Fibroblast of mammary gland (primary cell): Measurements from ENCODE around the gene TPRN.

Experiments
- DNase-seq: peaks from one replicate; pipeline ENCODE4 v3.0.0-alpha.2; 2010; ENCODE audit warnings: low read depth
- H3K4me3 ChIP-seq: 2 replicates; pipeline ENCODE4 v1.5.1; 2011; ENCODE audit warnings: low read depth, mild to moderate bottlenecking, low read length, moderate library complexity; ENCODE audit not compliant: control insufficient read depth
- CTCF ChIP-seq: conservative IDR thresholded peaks from 2 replicates; pipeline ENCODE4 v1.5.1; 2011; ENCODE audit warnings: low read depth, low read length, inconsistent platforms; ENCODE audit not compliant: control insufficient read depth, insufficient read depth

Gene TPRN

DNA sequence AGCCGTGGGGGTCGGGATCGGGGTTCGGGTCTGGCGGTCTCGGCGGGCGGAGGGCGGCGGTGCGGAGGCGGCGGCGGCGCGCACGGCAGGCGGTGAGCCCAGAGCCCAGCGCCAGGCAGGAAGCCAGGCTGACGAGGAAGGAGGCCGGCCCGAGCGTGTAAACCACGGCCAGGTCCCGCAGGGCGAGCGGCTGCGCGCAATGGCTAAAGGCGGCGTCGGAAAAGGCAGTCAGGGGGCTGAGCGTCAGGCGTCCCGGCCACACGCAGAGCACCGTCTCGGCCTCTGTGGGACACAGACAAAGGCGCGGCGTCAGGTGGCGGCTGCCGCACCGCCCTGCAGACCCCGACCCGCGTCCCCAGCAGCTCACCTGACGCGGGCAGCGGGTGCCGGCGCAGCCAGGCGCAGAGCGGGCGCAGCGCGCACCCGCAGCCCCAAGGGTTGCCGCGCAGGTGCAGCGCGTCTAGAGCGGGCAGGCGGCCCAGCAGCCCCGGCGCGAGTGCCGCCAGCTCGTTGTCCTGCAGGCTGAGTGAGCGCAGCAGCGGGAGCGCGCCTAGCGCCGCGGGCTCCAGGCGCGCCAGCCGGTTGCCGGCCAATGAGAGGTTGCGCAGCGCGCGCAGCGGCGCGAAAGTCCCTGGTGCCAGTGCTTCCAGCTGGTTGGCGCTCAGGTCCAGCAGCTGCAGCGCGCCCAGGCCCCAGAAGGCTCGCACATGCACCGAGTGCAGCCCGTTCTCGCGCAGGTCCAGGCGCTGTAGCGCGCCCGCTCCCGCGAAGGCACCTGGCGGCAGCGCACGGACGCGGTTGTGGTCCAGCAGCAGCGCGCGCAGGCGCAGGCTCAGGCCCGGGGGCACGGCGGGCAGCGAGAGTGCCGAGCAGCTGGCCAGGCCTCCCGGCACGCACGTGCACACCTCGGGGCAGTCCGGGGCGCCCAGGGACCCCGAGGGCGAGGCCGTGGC is 31.4 kb downstream of the TPRN start:
- H3K4me3 ChIP-seq: no peak overlapping the region
- TF ChIP-seq CTCF: no peak
- DNase-seq: peak; percentile 30

DNA sequence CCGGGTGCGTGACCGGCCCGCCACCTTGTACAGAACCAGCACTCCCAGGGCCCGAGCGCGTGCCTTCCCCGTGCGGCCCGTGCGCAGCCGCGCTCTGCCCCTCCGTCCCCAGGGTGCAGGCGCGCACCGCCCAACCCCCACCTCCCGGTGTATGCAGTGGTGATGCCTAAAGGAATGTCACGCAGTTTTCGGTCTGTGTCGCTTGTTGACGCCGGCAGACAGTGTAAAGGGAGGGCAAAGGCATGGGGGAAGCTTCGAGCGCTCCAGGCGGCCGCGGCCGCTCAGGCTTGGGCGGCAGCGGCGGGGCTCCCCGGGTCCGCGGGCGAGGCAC is 32.0 kb downstream of the TPRN start:
- no peak overlapping the region for H3K4me3 ChIP-seq
- DNase-seq: no peak
- no peak for TF ChIP-seq CTCF

DNA sequence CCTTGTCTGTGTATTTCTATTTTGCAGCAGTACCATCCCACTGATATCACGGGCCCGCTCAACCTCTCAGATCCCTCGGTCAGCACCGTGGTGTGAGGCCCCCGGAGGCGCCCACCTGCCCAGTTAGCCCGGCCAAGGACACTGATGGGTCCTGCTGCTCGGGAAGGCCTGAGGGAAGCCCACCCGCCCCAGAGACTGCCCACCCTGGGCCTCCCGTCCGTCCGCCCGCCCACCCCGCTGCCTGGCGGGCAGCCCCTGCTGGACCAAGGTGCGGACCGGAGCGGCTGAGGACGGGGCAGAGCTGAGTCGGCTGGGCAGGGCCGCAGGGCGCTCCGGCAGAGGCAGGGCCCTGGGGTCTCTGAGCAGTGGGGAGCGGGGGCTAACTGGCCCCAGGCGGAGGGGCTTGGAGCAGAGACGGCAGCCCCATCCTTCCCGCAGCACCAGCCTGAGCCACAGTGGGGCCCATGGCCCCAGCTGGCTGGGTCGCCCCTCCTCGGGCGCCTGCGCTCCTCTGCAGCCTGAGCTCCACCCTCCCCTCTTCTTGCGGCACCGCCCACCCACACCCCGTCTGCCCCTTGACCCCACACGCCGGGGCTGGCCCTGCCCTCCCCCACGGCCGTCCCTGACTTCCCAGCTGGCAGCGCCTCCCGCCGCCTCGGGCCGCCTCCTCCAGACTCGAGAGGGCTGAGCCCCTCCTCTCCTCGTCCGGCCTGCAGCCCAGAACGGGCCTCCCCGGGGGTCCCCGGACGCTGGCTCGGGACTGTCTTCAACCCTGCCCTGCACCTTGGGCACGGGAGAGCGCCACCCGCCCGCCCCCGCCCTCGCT is 32.6 kb downstream of the TPRN start:
- no peak overlapping the region for H3K4me3 ChIP-seq
- DNase-seq: no peak
- no peak for TF ChIP-seq CTCF

GRCh38 chr9:137167277-137167746 is 33.2 kb downstream of the TPRN start:
- TF ChIP-seq CTCF: no peak
- DNase-seq: no peak
- no peak overlapping the region for H3K4me3 ChIP-seq

DNA sequence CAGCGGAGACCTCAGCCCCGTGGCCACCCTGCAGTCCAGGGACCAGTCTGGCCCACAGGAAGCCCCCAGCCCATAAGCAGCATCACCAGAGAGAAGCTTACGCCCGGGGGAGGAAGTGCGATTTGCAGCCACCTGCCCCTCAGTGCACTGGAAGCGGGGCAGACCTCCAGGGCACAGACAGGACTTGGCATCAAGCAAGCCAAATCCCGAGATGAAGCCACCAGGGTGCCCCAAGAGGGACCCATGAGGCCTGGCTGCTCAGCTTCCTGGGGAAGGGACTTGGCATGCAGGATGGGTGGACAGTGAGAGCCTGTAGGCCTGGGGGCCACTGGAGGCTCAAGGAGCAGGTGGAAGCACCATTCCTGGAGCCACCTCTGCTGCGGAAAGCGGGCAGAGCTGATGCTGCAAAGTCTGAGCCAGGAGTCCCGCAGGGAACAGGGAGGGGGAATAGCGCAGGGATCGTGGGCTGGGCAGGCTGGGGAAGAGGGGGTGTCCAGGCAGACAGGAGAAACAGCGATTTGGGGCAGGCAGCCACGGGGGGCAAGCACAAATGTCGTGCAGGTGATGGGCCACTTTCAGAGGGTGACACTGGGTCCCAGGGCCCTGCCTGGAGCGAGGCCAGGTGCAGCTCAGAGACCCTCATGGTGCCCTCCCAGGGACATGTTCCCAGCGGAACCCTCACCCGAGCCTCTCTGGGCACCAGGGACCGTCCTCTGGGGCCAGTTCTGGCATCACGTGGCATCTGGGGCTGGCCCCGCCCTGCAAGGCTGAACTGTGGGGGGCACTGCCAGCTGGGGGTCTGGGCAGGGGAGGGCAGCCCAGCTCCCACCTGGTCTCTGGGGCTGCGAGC is 33.9 kb downstream of the TPRN start:
- no peak for DNase-seq
- no peak overlapping the region for H3K4me3 ChIP-seq
- no peak for TF ChIP-seq CTCF

GRCh38 chr9:137165250-137165836 is 35.2 kb downstream of the TPRN start:
- no peak for DNase-seq
- H3K4me3 ChIP-seq: no peak overlapping the region
- TF ChIP-seq CTCF: no peak
